NB4 (cell line): Measurements from ENCODE around the gene MTMR10.

ENCODE experiments used
- MAX ChIP-seq: IDR thresholded peaks from 2 replicates; pipeline ENCODE4 v1.6.1; 2011; ENCODE audit warnings: low read depth, low read length
- POLR2A ChIP-seq: IDR thresholded peaks from 2 replicates; pipeline ENCODE4 v1.6.1; 2011; ENCODE audit warnings: mild to moderate bottlenecking; ENCODE audit not compliant: insufficient read length; ENCODE audit errors: extremely low read depth
- TF ChIP-seq, protein P1 (sequence below): IDR thresholded peaks from one replicate; pipeline ENCODE4 v1.5.1; 2012; ENCODE audit warnings: low read depth, low read length

GRCh38 chr15:30962659-30963058 is 28.8 kb downstream of the MTMR10 start:
- TF ChIP-seq, protein P1, sequence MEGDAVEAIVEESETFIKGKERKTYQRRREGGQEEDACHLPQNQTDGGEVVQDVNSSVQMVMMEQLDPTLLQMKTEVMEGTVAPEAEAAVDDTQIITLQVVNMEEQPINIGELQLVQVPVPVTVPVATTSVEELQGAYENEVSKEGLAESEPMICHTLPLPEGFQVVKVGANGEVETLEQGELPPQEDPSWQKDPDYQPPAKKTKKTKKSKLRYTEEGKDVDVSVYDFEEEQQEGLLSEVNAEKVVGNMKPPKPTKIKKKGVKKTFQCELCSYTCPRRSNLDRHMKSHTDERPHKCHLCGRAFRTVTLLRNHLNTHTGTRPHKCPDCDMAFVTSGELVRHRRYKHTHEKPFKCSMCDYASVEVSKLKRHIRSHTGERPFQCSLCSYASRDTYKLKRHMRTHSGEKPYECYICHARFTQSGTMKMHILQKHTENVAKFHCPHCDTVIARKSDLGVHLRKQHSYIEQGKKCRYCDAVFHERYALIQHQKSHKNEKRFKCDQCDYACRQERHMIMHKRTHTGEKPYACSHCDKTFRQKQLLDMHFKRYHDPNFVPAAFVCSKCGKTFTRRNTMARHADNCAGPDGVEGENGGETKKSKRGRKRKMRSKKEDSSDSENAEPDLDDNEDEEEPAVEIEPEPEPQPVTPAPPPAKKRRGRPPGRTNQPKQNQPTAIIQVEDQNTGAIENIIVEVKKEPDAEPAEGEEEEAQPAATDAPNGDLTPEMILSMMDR: no peak
- no peak for TF ChIP-seq POLR2A
- no peak for TF ChIP-seq MAX
